Sigmoid colon (tissue), 3 donors: ENCODE results near the gene PROC.

ENCODE experiments used
- POLR2A ChIP-seq, 2 donors: fragments of 450-650 bp; IDR thresholded peaks; one replicate each; pipeline ENCODE4 v1.6.1; 2016; ENCODE audit warnings: antibody characterized with exemption in 2 of 2, mild to moderate bottlenecking in 2 of 2, moderate library complexity in 2 of 2
- TF ChIP-seq, protein P1 (sequence below), 4 experiments: fragments of 450-650 bp in 3 of 4; fragments of 200-600 bp in 1 of 4; IDR thresholded peaks; one replicate each; pipeline ENCODE4 v1.5.1; 2016 to 2019; ENCODE audit warnings: antibody characterized with exemption in 4 of 4, mild to moderate bottlenecking in 3 of 4, moderate library complexity in 2 of 4

DNA sequence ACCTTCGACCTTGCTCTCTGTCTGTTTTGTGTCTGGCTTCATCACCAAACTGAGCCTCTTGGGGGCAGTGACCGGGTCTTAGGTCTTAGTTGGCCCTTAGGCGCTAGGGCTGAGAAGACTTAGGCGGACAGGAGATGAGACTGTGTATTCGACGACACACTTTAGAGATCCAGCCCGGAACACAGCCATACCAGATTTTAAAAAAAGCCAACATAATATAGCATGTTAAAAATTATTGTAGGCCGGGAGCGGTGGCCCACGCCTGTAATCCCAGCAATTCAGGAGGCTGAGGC lies 9.5 kb upstream of the PROC start:
- TF ChIP-seq POLR2A (IDR thresholded peaks at IDR 0.05): no peak
- TF ChIP-seq, protein P1, sequence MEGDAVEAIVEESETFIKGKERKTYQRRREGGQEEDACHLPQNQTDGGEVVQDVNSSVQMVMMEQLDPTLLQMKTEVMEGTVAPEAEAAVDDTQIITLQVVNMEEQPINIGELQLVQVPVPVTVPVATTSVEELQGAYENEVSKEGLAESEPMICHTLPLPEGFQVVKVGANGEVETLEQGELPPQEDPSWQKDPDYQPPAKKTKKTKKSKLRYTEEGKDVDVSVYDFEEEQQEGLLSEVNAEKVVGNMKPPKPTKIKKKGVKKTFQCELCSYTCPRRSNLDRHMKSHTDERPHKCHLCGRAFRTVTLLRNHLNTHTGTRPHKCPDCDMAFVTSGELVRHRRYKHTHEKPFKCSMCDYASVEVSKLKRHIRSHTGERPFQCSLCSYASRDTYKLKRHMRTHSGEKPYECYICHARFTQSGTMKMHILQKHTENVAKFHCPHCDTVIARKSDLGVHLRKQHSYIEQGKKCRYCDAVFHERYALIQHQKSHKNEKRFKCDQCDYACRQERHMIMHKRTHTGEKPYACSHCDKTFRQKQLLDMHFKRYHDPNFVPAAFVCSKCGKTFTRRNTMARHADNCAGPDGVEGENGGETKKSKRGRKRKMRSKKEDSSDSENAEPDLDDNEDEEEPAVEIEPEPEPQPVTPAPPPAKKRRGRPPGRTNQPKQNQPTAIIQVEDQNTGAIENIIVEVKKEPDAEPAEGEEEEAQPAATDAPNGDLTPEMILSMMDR (IDR thresholded peaks at IDR 0.05): no peak
